WTC11 (cell line): ENCODE results near the gene OR5AU1. TPM values are rescaled to one million over a fixed set of nuclear protein-coding genes. Genes with fewer than 3 reads are reported as not detected.

Source experiments
- ATAC-seq: fragments of 200-7000 bp; cut with Tn5 transposase; 2 replicates; pipeline ENCODE4 v1.10.0; 2021; ENCODE audit warnings: mild to moderate bottlenecking, moderate library complexity
- CTCF ChIA-PET: fragments of 300-600 bp; sonication (Branson Sonifier 250); formaldehyde crosslinking; loops from one replicate; lab custom pipeline; 2021; ENCODE audit warnings: antibody characterized with exemption; lab: Charles Lee
- POLR2A ChIA-PET: fragments of 350-600 bp; sonication (Branson Sonifier 250); formaldehyde crosslinking; loops from one replicate; lab custom pipeline; 2021; ENCODE audit warnings: antibody characterized with exemption; lab: Charles Lee
- DNase-seq: peaks from one replicate; pipeline ENCODE4 v3.0.0; 2021; ENCODE audit warnings: low spot score
- H3K27ac Mint-ChIP-seq: 2 replicates; pipeline ENCODE4 v1.8.0; 2021; ENCODE audit warnings: mixed read lengths
- H3K27me3 Mint-ChIP-seq: 2 replicates; pipeline ENCODE4 v1.8.0; 2021; ENCODE audit warnings: low read depth, mild to moderate bottlenecking, moderate library complexity, mixed read lengths
- H3K36me3 Mint-ChIP-seq: 2 replicates; pipeline ENCODE4 v1.8.0; 2021; ENCODE audit warnings: mixed read lengths
- H3K4me1 Mint-ChIP-seq: 2 replicates; pipeline ENCODE4 v1.8.0; 2022; ENCODE audit warnings: mixed read lengths
- H3K4me3 Mint-ChIP-seq: 2 replicates; pipeline ENCODE4 v1.8.0; 2021; ENCODE audit warnings: mild to moderate bottlenecking, moderate library complexity, mixed read lengths
- H3K9me3 Mint-ChIP-seq: 2 replicates; pipeline ENCODE4 v1.8.0; 2021; ENCODE audit warnings: mixed read lengths
- AR ChIP-seq: fragments of 250-450 bp; sonication (Bioruptor Pico); IDR thresholded peaks from 2 replicates; pipeline ENCODE4 v1.9.0; 2021; ENCODE audit warnings: mild to moderate bottlenecking
- ATF6 ChIP-seq: sonication (generic); formaldehyde crosslinking; IDR thresholded peaks from 2 replicates; pipeline ENCODE4 v1.8.1; 2023; ENCODE audit warnings: mild to moderate bottlenecking, missing genetic modification reagents
- CDX4 ChIP-seq: fragments of 250-450 bp; sonication (Bioruptor Pico); IDR thresholded peaks from 2 replicates; pipeline ENCODE4 v1.9.0; 2021; ENCODE audit warnings: moderate library complexity, mild to moderate bottlenecking, inconsistent platforms, borderline replicate concordance
- IRF1 ChIP-seq: sonication (generic); formaldehyde crosslinking; IDR thresholded peaks from 2 replicates; pipeline ENCODE4 v1.8.0; 2023; ENCODE audit warnings: missing genetic modification reagents
- IRF2 ChIP-seq: sonication (generic); formaldehyde crosslinking; IDR thresholded peaks from 2 replicates; pipeline ENCODE4 v1.8.0; 2022; ENCODE audit warnings: low read depth, missing genetic modification reagents, borderline replicate concordance
- MAX ChIP-seq: sonication (generic); formaldehyde crosslinking; IDR thresholded peaks from 2 replicates; pipeline ENCODE4 v1.8.0; 2022; ENCODE audit warnings: mild to moderate bottlenecking, missing genetic modification reagents
- MYBL2 ChIP-seq: sonication (generic); formaldehyde crosslinking; IDR thresholded peaks from 2 replicates; pipeline ENCODE4 v1.8.1; 2023; ENCODE audit warnings: mild to moderate bottlenecking, moderate library complexity, missing genetic modification reagents
- NFE2L1 ChIP-seq: sonication (generic); formaldehyde crosslinking; IDR thresholded peaks from 2 replicates; pipeline ENCODE4 v1.8.1; 2023; ENCODE audit warnings: missing genetic modification reagents
- PREB ChIP-seq: sonication (generic); formaldehyde crosslinking; IDR thresholded peaks from 2 replicates; pipeline ENCODE4 v1.8.1; 2022; ENCODE audit warnings: mild to moderate bottlenecking, missing genetic modification reagents, moderate library complexity, borderline replicate concordance
- PRRX2 ChIP-seq: fragments of 250-450 bp; sonication (Bioruptor Pico); IDR thresholded peaks from 2 replicates; pipeline ENCODE4 v1.8.0; 2021; ENCODE audit warnings: mild to moderate bottlenecking
- USF1 ChIP-seq: sonication (generic); formaldehyde crosslinking; IDR thresholded peaks from 2 replicates; pipeline ENCODE4 v1.8.0; 2022; ENCODE audit warnings: mild to moderate bottlenecking, missing genetic modification reagents
- ZNF317 ChIP-seq: sonication (generic); formaldehyde crosslinking; IDR thresholded peaks from 2 replicates; pipeline ENCODE4 v1.8.1; 2023; ENCODE audit warnings: low read depth, mild to moderate bottlenecking, moderate library complexity, missing genetic modification reagents, borderline replicate concordance
- ZNF416 ChIP-seq: fragments of 250-450 bp; sonication (Bioruptor Pico); IDR thresholded peaks from 2 replicates; pipeline ENCODE4 v1.9.0; 2021; ENCODE audit warnings: mild to moderate bottlenecking, inconsistent platforms
- ZNF425 ChIP-seq: fragments of 250-450 bp; sonication (Bioruptor Pico); conservative IDR thresholded peaks from 2 replicates; pipeline ENCODE4 v1.9.0; 2021; ENCODE audit warnings: mild to moderate bottlenecking
- ZNF671 ChIP-seq: fragments of 250-450 bp; sonication (Bioruptor Pico); IDR thresholded peaks from 2 replicates; pipeline ENCODE4 v1.8.0; 2021; ENCODE audit warnings: mild to moderate bottlenecking
- total RNA-seq: library from RNA; stranded (reverse); gene quantifications from 3 replicates; pipeline ENCODE4 v1.2.3, GENCODE V29; 2021

Gene OR5AU1
- total RNA-seq, 1 experiment from 2014 or later: not detected

- TF ChIP-seq USF1 (CRISPR knock-in tag) (no peak), AR (CRISPR knock-in tag) (peak; percentile 75; the same call in 1 of the 2 replicates)
Measured at GRCh38 chr14:21197418-21198205, 41.7 kb upstream of the OR5AU1 start (continued).

- H3K4me3 Mint-ChIP-seq: no peak overlapping the region
Measured at GRCh38 chr14:21194597-21194996, 38.7 kb upstream of the OR5AU1 start.

GRCh38 chr14:21192875-21193535, 37.1 kb upstream of the OR5AU1 start:
- Mint-ChIP-seq H3K36me3 (no peaks in the 10 kb centered on the region), H3K27ac (no peak overlapping the region), H3K9me3 (peaks cover 15% of the 10 kb centered on the region), H3K4me3 (peak overlapping the region; percentile 45; the same call in 1 of the 2 replicates), H3K27me3 (peaks cover 5% of the 10 kb centered on the region), H3K4me1 (peaks cover 29% of the 10 kb centered on the region)
- ATAC-seq: no peak
- ChIA-PET CTCF (interaction anchor here (0.8 to 2.0 kb wide), 8 partner anchors 57 to 222 kb away, joined by 3 to 10 read pairs (median 6); no protein-coding TSS in a partner anchor), POLR2A (interaction anchor here (0.6 to 1.1 kb wide), 2 partner anchors 11 to 196 kb away, joined by 3 to 5 read pairs; no protein-coding TSS in a partner anchor)
- no peak for DNase-seq
- no peak for TF ChIP-seq ZNF317 (CRISPR knock-in tag)
- TF ChIP-seq PRRX2 (CRISPR knock-in tag): no peak
- TF ChIP-seq IRF2 (CRISPR knock-in tag): no peak
- no peak for TF ChIP-seq CDX4 (CRISPR knock-in tag)
- TF ChIP-seq MYBL2 (CRISPR knock-in tag): no peak
- TF ChIP-seq ZNF425 (CRISPR knock-in tag): no peak
- TF ChIP-seq PREB (CRISPR knock-in tag): no peak

More at GRCh38 chr14:21194597-21194996, 38.7 kb upstream of the OR5AU1 start:
- H3K9me3 Mint-ChIP-seq: peaks cover 12% of the 10 kb centered on the region
- CTCF ChIA-PET: no interaction called here
- H3K4me1 Mint-ChIP-seq: peaks cover 29% of the 10 kb centered on the region
- DNase-seq: no peak
- H3K27ac Mint-ChIP-seq: no peak overlapping the region
- H3K27me3 Mint-ChIP-seq: peaks cover 5% of the 10 kb centered on the region
- TF ChIP-seq ZNF671 (CRISPR knock-in tag): no peak
- TF ChIP-seq IRF1 (CRISPR knock-in tag): no peak
- no peak for TF ChIP-seq MAX (CRISPR knock-in tag)
- no peak for TF ChIP-seq NFE2L1 (CRISPR knock-in tag)
- TF ChIP-seq ZNF416 (CRISPR knock-in tag): no peak
- TF ChIP-seq ATF6 (CRISPR knock-in tag): no peak
- TF ChIP-seq, all 79 proteins: peak for 0
- ATAC-seq: no peak
- no peaks in the 10 kb centered on the region for H3K36me3 Mint-ChIP-seq
- POLR2A ChIA-PET: interaction anchor here (0.7 kb wide), 1 partner anchor 181 kb away, joined by 4 read pairs; no protein-coding TSS in a partner anchor
